ENCODE measurements around the gene MEIOSIN.

MEIOSIN gene

GRCh38 chr19:45711851-45712698, 21.2 kb upstream of the MEIOSIN start:
- Mint-ChIP-seq H3K27ac (no peak overlapping the region), H3K4me3 (no peak overlapping the region)

GRCh38 chr19:45712699-45713067, 20.6 kb upstream of the MEIOSIN start:
- DNase-seq, result no peak
- Mint-ChIP-seq H3K36me3 (ENCODE audit: low read depth) (peaks cover 22% of the 10 kb centered on the region), H3K9me3 (no peaks in the 10 kb centered on the region), H3K27me3 (ENCODE audit: low read depth, poor library complexity) (no peaks in the 10 kb centered on the region), H3K4me1 (peaks cover 46% of the 10 kb centered on the region), H3K27ac (no peak overlapping the region), H3K4me3 (no peak overlapping the region)
- TF ChIP-seq CTCF (IDR thresholded peaks at IDR 0.05), result no peak

More at GRCh38 chr19:45711851-45712698, 21.2 kb upstream of the MEIOSIN start:
- no peak for DNase-seq
- no peak for TF ChIP-seq CTCF (IDR thresholded peaks at IDR 0.05)
- Mint-ChIP-seq H3K9me3 (no peaks in the 10 kb centered on the region), H3K36me3 (ENCODE audit: low read depth) (peaks cover 22% of the 10 kb centered on the region), H3K27me3 (ENCODE audit: low read depth, poor library complexity) (no peaks in the 10 kb centered on the region), H3K4me1 (peaks cover 48% of the 10 kb centered on the region)

- Mint-ChIP-seq H3K27me3 (ENCODE audit: low read depth, poor library complexity) (no peaks in the 10 kb centered on the region), H3K27ac (no peak overlapping the region), H3K4me1 (peaks cover 51% of the 10 kb centered on the region), H3K9me3 (no peaks in the 10 kb centered on the region), H3K36me3 (ENCODE audit: low read depth) (peaks cover 22% of the 10 kb centered on the region), H3K4me3 (no peak overlapping the region)
- no peak for DNase-seq
- TF ChIP-seq CTCF (IDR thresholded peaks at IDR 0.05), result no peak
These were observed 20.1 kb upstream of the MEIOSIN start for GRCh38 chr19:45713141-45713540.

- DNase-seq, result no peak
- H3K4me1 Mint-ChIP-seq, result peaks cover 59% of the 10 kb centered on the region
- no peak overlapping the region for H3K27ac Mint-ChIP-seq
- no peak for TF ChIP-seq CTCF (IDR thresholded peaks at IDR 0.05)
- H3K27me3 Mint-ChIP-seq (ENCODE audit: low read depth, poor library complexity), result no peaks in the 10 kb centered on the region
- no peaks in the 10 kb centered on the region for H3K9me3 Mint-ChIP-seq
- peak overlapping the region; percentile 35 for H3K4me3 Mint-ChIP-seq
- H3K36me3 Mint-ChIP-seq (ENCODE audit: low read depth), result peaks cover 23% of the 10 kb centered on the region
These were observed 18.1 kb upstream of the MEIOSIN start for GRCh38 chr19:45715139-45715538.

GRCh38 chr19:45716359-45717130, 16.7 kb upstream of the MEIOSIN start:
- H3K27me3 Mint-ChIP-seq (ENCODE audit: low read depth, poor library complexity), result no peaks in the 10 kb centered on the region
- peaks cover 27% of the 10 kb centered on the region for H3K36me3 Mint-ChIP-seq (ENCODE audit: low read depth)
- no peak for DNase-seq
- peak overlapping the region; percentile 98 for H3K27ac Mint-ChIP-seq
- no peak for TF ChIP-seq CTCF (IDR thresholded peaks at IDR 0.05)
- peak overlapping the region; percentile 85 for H3K4me3 Mint-ChIP-seq
- H3K4me1 Mint-ChIP-seq, result peaks cover 53% of the 10 kb centered on the region
- no peaks in the 10 kb centered on the region for H3K9me3 Mint-ChIP-seq

Measured in nephron progenitor cell (in vitro differentiated cells).